IMR-90 (cell line): ENCODE measurements around the gene MOB3B. TPM values are rescaled to one million over a fixed set of nuclear protein-coding genes. Genes with fewer than 3 reads are reported as not detected.

Experiments used
- ATAC-seq: fragments of 200-7000 bp; cut with Tn5 transposase; 2 replicates; pipeline ENCODE4 v1.9.1; 2020; ENCODE audit warnings: low read depth, mild to moderate bottlenecking, moderate library complexity
- BruUV-seq: library from RNA; stranded (reverse); fragments of 400-500 nt; replicated peaks from 2 replicates; lab custom pipeline; 2021; lab: Mats Ljungman, UMichigan
- CTCF ChIA-PET: fragments of 300-600 bp; formaldehyde crosslinking; extraction: SDS; loops from one replicate; lab custom pipeline; 2021; ENCODE audit warnings: antibody characterized with exemption; lab: Yijun Ruan, JAX
- POLR2A ChIA-PET: fragments of 300-600 bp; sonication (Branson Sonifier 250); formaldehyde crosslinking; loops from one replicate; lab custom pipeline; 2022; ENCODE audit warnings: antibody characterized with exemption; ENCODE audit not compliant: unreplicated experiment; lab: Charles Lee
- DNase-seq: peaks from one replicate; pipeline ENCODE4 v3.0.0; 2013
- H2AFZ ChIP-seq: replicated peaks from 2 replicates; pipeline ENCODE3; 2013; ENCODE audit warnings: low read length, mild to moderate bottlenecking; ENCODE audit not compliant: poor library complexity
- H2AK5ac ChIP-seq: 2 replicates; pipeline ENCODE4 v1.6.1; 2013; ENCODE audit warnings: low read depth, low read length, inconsistent platforms
- H2AK9ac ChIP-seq: replicated peaks from 2 replicates; pipeline ENCODE3; 2013; ENCODE audit warnings: mild to moderate bottlenecking, low read depth, low read length, moderate library complexity; ENCODE audit not compliant: poor library complexity
- H2BK120ac ChIP-seq: 2 replicates; pipeline ENCODE4 v1.6.1; 2013; ENCODE audit warnings: low read depth, low read length, inconsistent platforms
- H2BK15ac ChIP-seq: 3 replicates; pipeline ENCODE4 v1.6.1; 2013; ENCODE audit warnings: low read depth, low read length, inconsistent platforms
- H2BK20ac ChIP-seq: 2 replicates; pipeline ENCODE4 v1.6.1; 2013; ENCODE audit warnings: low read depth, mild to moderate bottlenecking, inconsistent platforms, low read length, moderate library complexity
- H2BK5ac ChIP-seq: 2 replicates; pipeline ENCODE4 v1.6.1; 2013; ENCODE audit warnings: mild to moderate bottlenecking, low read depth, low read length, inconsistent platforms; ENCODE audit not compliant: poor library complexity, severe bottlenecking
- H3K14ac ChIP-seq: replicated peaks from 2 replicates; pipeline ENCODE4 v1.6.1; 2013; ENCODE audit warnings: low read depth, low read length, inconsistent platforms
- H3K18ac ChIP-seq: 2 replicates; pipeline ENCODE4 v1.6.1; 2013; ENCODE audit warnings: low read depth, low read length, control low read depth
- H3K23ac ChIP-seq: 2 replicates; pipeline ENCODE4 v1.6.1; 2013; ENCODE audit warnings: low read depth, low read length, inconsistent platforms
- H3K27ac ChIP-seq: 2 replicates; pipeline ENCODE4 v1.5.1; 2013; ENCODE audit warnings: mild to moderate bottlenecking, control low read depth, low read length; ENCODE audit not compliant: insufficient read depth
- H3K27me3 ChIP-seq: 2 replicates; pipeline ENCODE4 v1.6.1; 2013; ENCODE audit warnings: low read length; ENCODE audit not compliant: control insufficient read depth, insufficient read depth
- H3K36me3 ChIP-seq: 2 replicates; pipeline ENCODE4 v1.6.1; 2013; ENCODE audit warnings: low read length, mixed read lengths; ENCODE audit not compliant: control insufficient read depth, insufficient read depth
- H3K4ac ChIP-seq: 2 replicates; pipeline ENCODE4 v1.6.1; 2013; ENCODE audit warnings: low read depth, low read length, inconsistent platforms
- H3K4me1 ChIP-seq: 2 replicates; pipeline ENCODE4 v1.6.1; 2013; ENCODE audit warnings: low read length, mixed read lengths; ENCODE audit not compliant: control insufficient read depth, insufficient read depth
- H3K4me2 ChIP-seq: 2 replicates; pipeline ENCODE4 v1.6.1; 2013; ENCODE audit warnings: low read depth, mild to moderate bottlenecking, control low read depth, low read length, moderate library complexity
- H3K4me3 ChIP-seq: 2 replicates; pipeline ENCODE4 v1.5.1; 2013; ENCODE audit warnings: low read depth, mild to moderate bottlenecking, control low read depth, low read length, moderate library complexity; ENCODE audit not compliant: insufficient read depth
- H3K56ac ChIP-seq: 2 replicates; pipeline ENCODE4 v1.6.1; 2013; ENCODE audit warnings: low read length, inconsistent platforms; ENCODE audit not compliant: insufficient read depth; ENCODE audit errors: extremely low read depth
- H3K79me1 ChIP-seq, 2 experiments: 2 replicates each; pipeline ENCODE4 v1.6.1; 2013; ENCODE audit warnings: low read length in 2 of 2, inconsistent platforms in 1 of 2, low read depth in 1 of 2
- H3K9ac ChIP-seq: 2 replicates; pipeline ENCODE4 v1.6.1; 2013; ENCODE audit warnings: low read depth, low read length, control low read depth
- H3K9me1 ChIP-seq: 2 replicates; pipeline ENCODE4 v1.6.1; 2013; ENCODE audit warnings: low read length, inconsistent platforms; ENCODE audit not compliant: insufficient read depth
- H3K9me3 ChIP-seq: 2 replicates; pipeline ENCODE4 v1.6.1; 2013; ENCODE audit warnings: low read length; ENCODE audit not compliant: control insufficient read depth, insufficient read depth
- H4K20me1 ChIP-seq: 2 replicates; pipeline ENCODE4 v1.6.1; 2013; ENCODE audit warnings: low read length, inconsistent platforms; ENCODE audit not compliant: insufficient read depth
- H4K5ac ChIP-seq: 2 replicates; pipeline ENCODE4 v1.6.1; 2013; ENCODE audit warnings: mild to moderate bottlenecking, low read depth, low read length, control low read depth
- H4K8ac ChIP-seq, 2 experiments: 2 replicates each; pipeline ENCODE4 v1.6.1; 2013; ENCODE audit warnings: low read depth in 2 of 2, low read length in 2 of 2, control low read depth in 1 of 2, inconsistent platforms in 1 of 2
- H4K91ac ChIP-seq: 2 replicates; pipeline ENCODE4 v1.6.1; 2013; ENCODE audit warnings: low read depth, low read length, inconsistent platforms; ENCODE audit not compliant: insufficient read depth
- RCOR1 ChIP-seq: IDR thresholded peaks from 2 replicates; pipeline ENCODE4 v1.6.1; 2012; ENCODE audit warnings: mild to moderate bottlenecking, low read length, improper control_type of control experiment; ENCODE audit not compliant: insufficient replicate concordance
- WGBS, 2 experiments: methylation state at CpG; one replicate each; pipeline versions ENCODE4 v1.1.5 to v1.1.7; 2013; ENCODE audit warnings: missing lambda C conversion rate in 2 of 2; ENCODE audit not compliant: insufficient read length in 1 of 2; ENCODE audit errors: extremely low coverage in 2 of 2; 5-methylcytosine and 5-hydroxymethylcytosine counted together
- dilution Hi-C: fragments of 300-500 bp; cut with HindIII; formaldehyde crosslinking; loops from one replicate; pipeline ENCODE4 v1.14.3; 2018; ENCODE audit warnings: low sequenced_read_pairs; ENCODE audit not compliant: unreplicated experiment
- in situ Hi-C: fragments of 300-500 bp; cut with MboI; formaldehyde crosslinking; loops from 3 replicates; pipeline ENCODE4 v1.14.3; 2019; ENCODE audit warnings: low sequenced_read_pairs, inconsistent platforms, mixed read lengths
- intact Hi-C: fragments of 100-400 bp; cut with micrococcal nuclease; formaldehyde crosslinking; loops from 2 replicates; pipeline ENCODE4 v1.10.0; 2022
- polyA plus RNA-seq, 3 experiments: library from polyadenylated mRNA; depleted of rRNA; stranded (reverse); fragments of >200 nt; gene quantifications; 2 replicates each; pipeline ENCODE4 v1.2.3, GENCODE V29; 2012; ENCODE audit warnings: low replicate concordance in 1 of 3
- total RNA-seq: library from RNA; depleted of rRNA; stranded (reverse); fragments of >200 nt; gene quantifications from 2 replicates; pipeline ENCODE4 v1.2.3, GENCODE V29; 2012

MOB3B gene
- total and polyA plus RNA-seq, 2 of the 4 experiments (the other 2 are of a cell fraction), result under 0.01 to 0.02 TPM

- H3K9me1 ChIP-seq, result no peaks in the 10 kb centered on the region
- no peaks in the 10 kb centered on the region for H4K20me1 ChIP-seq
- ATAC-seq (no peak), DNase-seq (no peak)
- no peak overlapping the region for H3K23ac ChIP-seq
- H3K4me1 ChIP-seq, result no peaks in the 10 kb centered on the region
- no peak overlapping the region for H2AFZ ChIP-seq
- TF ChIP-seq RCOR1, result no peak
- no peak overlapping the region for H3K27ac ChIP-seq
- no peak overlapping the region for H2AK9ac ChIP-seq
- H2BK120ac ChIP-seq, result no peak overlapping the region
- in situ Hi-C loops (no loop called here), dilution Hi-C loops (no loop called here), intact Hi-C loops (no loop called here)
- H4K91ac ChIP-seq, result no peak overlapping the region
- H3K14ac ChIP-seq, result no peak overlapping the region
- no peaks in the 10 kb centered on the region for H3K36me3 ChIP-seq
- POLR2A ChIA-PET, result no interaction called here
- no peak overlapping the region for H3K56ac ChIP-seq
- H2BK20ac ChIP-seq, result no peak overlapping the region
- no CpG with 5 or more reads among the region's 1 CpG for WGBS, 2 experiments
- no peak overlapping the region for H3K4me2 ChIP-seq
- H3K4me3 ChIP-seq, result no peak overlapping the region
- H3K79me1 ChIP-seq, result no peaks in the 10 kb centered on the region
- H3K4ac ChIP-seq, result no peak overlapping the region
- no peak overlapping the region for H2BK5ac ChIP-seq
- H3K9me3 ChIP-seq, result no peaks in the 10 kb centered on the region
- H3K27me3 ChIP-seq, result peaks cover 24% of the 10 kb centered on the region
- H3K9ac ChIP-seq, result no peak overlapping the region
- no peak overlapping the region for H2BK15ac ChIP-seq
- no peak overlapping the region for H3K18ac ChIP-seq
- H4K5ac ChIP-seq, result no peak overlapping the region
- BruUV-seq, result no TSS peak
- CTCF ChIA-PET, result no interaction called here
- no peak overlapping the region for H4K8ac ChIP-seq
- H2AK5ac ChIP-seq, result no peak overlapping the region
Observed at GRCh38 chr9:27532046-27532445, 2.4 kb upstream of the MOB3B start.
